ENCODE results near the gene BRIP1. TPM values are rescaled to one million over a fixed set of nuclear protein-coding genes. Genes with fewer than 3 reads are reported as not detected.
A peak's percentile ranks its signal among the peaks of the same experiment; 100 is the strongest.

Gene BRIP1
- total RNA-seq, 2 donors from 2014 or later: 19.0 to 21.7 TPM

GRCh38 chr17:61757168-61757567 lies 106.2 kb downstream of the BRIP1 start:
- Mint-ChIP-seq H3K36me3 (ENCODE audit: low read depth) (peaks cover 6% of the 10 kb centered on the region), H3K27ac (no peak overlapping the region), H3K4me1 (no peaks in the 10 kb centered on the region), H3K27me3 (no peaks in the 10 kb centered on the region), H3K4me3 (no peak overlapping the region), H3K9me3 (no peaks in the 10 kb centered on the region)
- no peak for ATAC-seq (replicated peaks)

GRCh38 chr17:61756561-61756960 lies 106.8 kb downstream of the BRIP1 start:
- Mint-ChIP-seq H3K27me3 (no peaks in the 10 kb centered on the region), H3K4me1 (no peaks in the 10 kb centered on the region), H3K9me3 (no peaks in the 10 kb centered on the region), H3K36me3 (ENCODE audit: low read depth) (peaks cover 6% of the 10 kb centered on the region), H3K4me3 (no peak overlapping the region), H3K27ac (no peak overlapping the region)
- no peak for ATAC-seq (replicated peaks)

GRCh38 chr17:61755668-61756067 lies 107.7 kb downstream of the BRIP1 start:
- H3K36me3 Mint-ChIP-seq (ENCODE audit: low read depth): peaks cover 6% of the 10 kb centered on the region

GRCh38 chr17:61755078-61755477 lies 108.2 kb downstream of the BRIP1 start:
- H3K9me3 Mint-ChIP-seq: no peaks in the 10 kb centered on the region
- H3K27ac Mint-ChIP-seq: no peak overlapping the region
- no peaks in the 10 kb centered on the region for H3K4me1 Mint-ChIP-seq
- H3K4me3 Mint-ChIP-seq: no peak overlapping the region
- no peaks in the 10 kb centered on the region for H3K27me3 Mint-ChIP-seq
- H3K36me3 Mint-ChIP-seq (ENCODE audit: low read depth): peaks cover 6% of the 10 kb centered on the region
- ATAC-seq (replicated peaks): no peak

More at GRCh38 chr17:61755668-61756067, 107.7 kb downstream of the BRIP1 start:
- Mint-ChIP-seq H3K4me1 (no peaks in the 10 kb centered on the region), H3K4me3 (no peak overlapping the region), H3K9me3 (no peaks in the 10 kb centered on the region), H3K27me3 (no peaks in the 10 kb centered on the region), H3K27ac (no peak overlapping the region)
- ATAC-seq (replicated peaks): no peak

GRCh38 chr17:61754124-61754523 lies 109.2 kb downstream of the BRIP1 start:
- Mint-ChIP-seq H3K36me3 (ENCODE audit: low read depth) (peaks cover 6% of the 10 kb centered on the region), H3K27ac (no peak overlapping the region), H3K4me3 (no peak overlapping the region), H3K4me1 (no peaks in the 10 kb centered on the region), H3K27me3 (no peaks in the 10 kb centered on the region), H3K9me3 (no peaks in the 10 kb centered on the region)
- no peak for ATAC-seq (replicated peaks)

- no peaks in the 10 kb centered on the region for H3K27me3 Mint-ChIP-seq
- H3K36me3 Mint-ChIP-seq (ENCODE audit: low read depth): peaks cover 6% of the 10 kb centered on the region
- H3K9me3 Mint-ChIP-seq: no peaks in the 10 kb centered on the region
- ATAC-seq (replicated peaks): no peak
- H3K4me3 Mint-ChIP-seq: no peak overlapping the region
- no peaks in the 10 kb centered on the region for H3K4me1 Mint-ChIP-seq
- no peak overlapping the region for H3K27ac Mint-ChIP-seq
Measured at GRCh38 chr17:61753696-61754095, 109.6 kb downstream of the BRIP1 start.

- no peak overlapping the region for H3K27ac Mint-ChIP-seq
- H3K27me3 Mint-ChIP-seq: no peaks in the 10 kb centered on the region
- H3K4me3 Mint-ChIP-seq: no peak overlapping the region
- peak; percentile 83 for ATAC-seq (replicated peaks)
- H3K9me3 Mint-ChIP-seq: peaks cover 8% of the 10 kb centered on the region
- peaks cover 5% of the 10 kb centered on the region for H3K36me3 Mint-ChIP-seq (ENCODE audit: low read depth)
- H3K4me1 Mint-ChIP-seq: no peaks in the 10 kb centered on the region
Measured at GRCh38 chr17:61750656-61751055, 112.7 kb downstream of the BRIP1 start.

GRCh38 chr17:61749823-61750404 lies 113.4 kb downstream of the BRIP1 start:
- H3K9me3 Mint-ChIP-seq: peaks cover 8% of the 10 kb centered on the region
- no peaks in the 10 kb centered on the region for H3K27me3 Mint-ChIP-seq
- no peak overlapping the region for H3K4me3 Mint-ChIP-seq
- no peaks in the 10 kb centered on the region for H3K4me1 Mint-ChIP-seq
- ATAC-seq (replicated peaks): no peak
- peaks cover 8% of the 10 kb centered on the region for H3K36me3 Mint-ChIP-seq (ENCODE audit: low read depth)
- no peak overlapping the region for H3K27ac Mint-ChIP-seq

- no peak for ATAC-seq (replicated peaks)
- Mint-ChIP-seq H3K9me3 (peaks cover 9% of the 10 kb centered on the region), H3K4me3 (no peak overlapping the region), H3K27me3 (no peaks in the 10 kb centered on the region), H3K4me1 (no peaks in the 10 kb centered on the region), H3K27ac (no peak overlapping the region), H3K36me3 (ENCODE audit: low read depth) (peaks cover 26% of the 10 kb centered on the region)
Measured at GRCh38 chr17:61746248-61746985, 116.9 kb downstream of the BRIP1 start.

- Mint-ChIP-seq H3K36me3 (ENCODE audit: low read depth) (peaks cover 33% of the 10 kb centered on the region), H3K27me3 (no peaks in the 10 kb centered on the region), H3K4me3 (no peak overlapping the region), H3K9me3 (peaks cover 14% of the 10 kb centered on the region), H3K27ac (no peak overlapping the region), H3K4me1 (no peaks in the 10 kb centered on the region)
- no peak for ATAC-seq (replicated peaks)
Measured at GRCh38 chr17:61744804-61745203, 118.5 kb downstream of the BRIP1 start.

GRCh38 chr17:61744252-61744651 lies 119.1 kb downstream of the BRIP1 start:
- H3K27me3 Mint-ChIP-seq: no peaks in the 10 kb centered on the region

GRCh38 chr17:61743766-61744165 lies 119.6 kb downstream of the BRIP1 start:
- H3K27me3 Mint-ChIP-seq: no peaks in the 10 kb centered on the region
- no peak for ATAC-seq (replicated peaks)
- H3K27ac Mint-ChIP-seq: no peak overlapping the region
- no peak overlapping the region for H3K4me3 Mint-ChIP-seq
- H3K4me1 Mint-ChIP-seq: no peaks in the 10 kb centered on the region
- peaks cover 33% of the 10 kb centered on the region for H3K36me3 Mint-ChIP-seq (ENCODE audit: low read depth)
- H3K9me3 Mint-ChIP-seq: peaks cover 14% of the 10 kb centered on the region

More at GRCh38 chr17:61744252-61744651, 119.1 kb downstream of the BRIP1 start:
- no peak overlapping the region for H3K4me3 Mint-ChIP-seq
- ATAC-seq (replicated peaks): no peak
- peaks cover 33% of the 10 kb centered on the region for H3K36me3 Mint-ChIP-seq (ENCODE audit: low read depth)
- no peaks in the 10 kb centered on the region for H3K4me1 Mint-ChIP-seq
- no peak overlapping the region for H3K27ac Mint-ChIP-seq
- peaks cover 14% of the 10 kb centered on the region for H3K9me3 Mint-ChIP-seq

- no peak overlapping the region for H3K4me3 Mint-ChIP-seq
- peaks cover 18% of the 10 kb centered on the region for H3K36me3 Mint-ChIP-seq (ENCODE audit: low read depth)
- no peaks in the 10 kb centered on the region for H3K4me1 Mint-ChIP-seq
Measured at GRCh38 chr17:61739002-61739401, 124.3 kb downstream of the BRIP1 start.

GRCh38 chr17:61738249-61738648 lies 125.1 kb downstream of the BRIP1 start:
- H3K4me1 Mint-ChIP-seq: no peaks in the 10 kb centered on the region
- peaks cover 6% of the 10 kb centered on the region for H3K9me3 Mint-ChIP-seq
- no peak overlapping the region for H3K27ac Mint-ChIP-seq
- ATAC-seq (replicated peaks): no peak
- H3K36me3 Mint-ChIP-seq (ENCODE audit: low read depth): peaks cover 18% of the 10 kb centered on the region
- no peak overlapping the region for H3K4me3 Mint-ChIP-seq
- H3K27me3 Mint-ChIP-seq: no peaks in the 10 kb centered on the region

More at GRCh38 chr17:61739002-61739401, 124.3 kb downstream of the BRIP1 start:
- H3K9me3 Mint-ChIP-seq: peaks cover 6% of the 10 kb centered on the region
- no peaks in the 10 kb centered on the region for H3K27me3 Mint-ChIP-seq
- no peak overlapping the region for H3K27ac Mint-ChIP-seq
- ATAC-seq (replicated peaks): no peak

- ATAC-seq (replicated peaks): no peak
- Mint-ChIP-seq H3K36me3 (ENCODE audit: low read depth) (peaks cover 16% of the 10 kb centered on the region), H3K4me3 (no peak overlapping the region), H3K9me3 (peaks cover 6% of the 10 kb centered on the region), H3K27me3 (no peaks in the 10 kb centered on the region), H3K4me1 (no peaks in the 10 kb centered on the region), H3K27ac (no peak overlapping the region)
Measured at GRCh38 chr17:61737820-61738219, 125.5 kb downstream of the BRIP1 start.
